ENCODE results near the gene UVRAG.

GRCh38 chr11:76155500-76156227, 340.7 kb downstream of the UVRAG start:
- TF ChIP-seq POLR2A (IDR thresholded peaks at IDR 0.05), result no peak
- no peak for TF ChIP-seq CTCF (IDR thresholded peaks at IDR 0.05)
